ENCODE measurements around the gene STYX.
A peak's percentile ranks its signal among the peaks of the same experiment; 100 is the strongest.
"Not testable (repeated sequence)": the region's sequence is repeated elsewhere in the genome, so short reads cannot be mapped to it uniquely, and the experiment has no call there.

The STYX gene

GRCh38 chr14:52729925-52730708 lies at the start of gene STYX:
Gene STYX, plus strand, starts transcription at chr14:52730166. Its CDS starts 309 bp downstream, at chr14:52730475.
- peak; percentile 97 for DNase-seq

GRCh38 chr14:52683985-52684520 lies 45.9 kb upstream of the STYX start:
- no peak for DNase-seq

GRCh38 chr14:52686176-52686575 lies 43.8 kb upstream of the STYX start:
- DNase-seq = no peak

GRCh38 chr14:52690983-52691760 lies 38.8 kb upstream of the STYX start:
- no peak for DNase-seq

GRCh38 chr14:52692248-52692962 lies 37.6 kb upstream of the STYX start:
- DNase-seq = no peak

GRCh38 chr14:52693036-52693435 lies 36.9 kb upstream of the STYX start:
- DNase-seq = no peak

- DNase-seq = no peak
Measured at GRCh38 chr14:52693532-52693931, 36.4 kb upstream of the STYX start.

GRCh38 chr14:52694761-52695480 lies 35.0 kb upstream of the STYX start:
- peak; percentile 45 for DNase-seq

GRCh38 chr14:52695481-52696091 lies 34.4 kb upstream of the STYX start, which contains the start of gene ERO1A:
Gene ERO1A, minus strand, starts transcription at chr14:52695558. Its CDS starts 77 bp downstream, at chr14:52695481.
- DNase-seq = peak; percentile 85

- no peak for DNase-seq
Measured at GRCh38 chr14:52700701-52701172, 29.2 kb upstream of the STYX start.

- no peak for DNase-seq
Measured at GRCh38 chr14:52701223-52701622, 28.7 kb upstream of the STYX start.

GRCh38 chr14:52703225-52703624 lies 26.7 kb upstream of the STYX start:
- no peak for DNase-seq

- no peak for DNase-seq
Measured at GRCh38 chr14:52703664-52704063, 26.3 kb upstream of the STYX start.

- peak; percentile 56 for DNase-seq
Measured at GRCh38 chr14:52706286-52706685, 23.7 kb upstream of the STYX start.

- peak; percentile 96 for DNase-seq
Measured at GRCh38 chr14:52706724-52707706, 23.0 kb upstream of the STYX start, which contains the start of gene PSMC6. Gene PSMC6, plus strand, starts transcription at chr14:52707200. Its CDS starts 20 bp downstream, at chr14:52707220.

GRCh38 chr14:52711666-52712065 lies 18.3 kb upstream of the STYX start:
- no peak for DNase-seq

GRCh38 chr14:52716155-52716554 lies 13.8 kb upstream of the STYX start:
- no peak for DNase-seq

GRCh38 chr14:52723514-52724359 lies 6.2 kb upstream of the STYX start:
- no peak for DNase-seq

GRCh38 chr14:52724360-52724644 lies 5.7 kb upstream of the STYX start:
- no peak for DNase-seq

- DNase-seq = not testable (repeated sequence)
Measured at GRCh38 chr14:52727509-52727908, 2.5 kb upstream of the STYX start.
